Measurements from ENCODE around the gene GLUL.

DNA sequence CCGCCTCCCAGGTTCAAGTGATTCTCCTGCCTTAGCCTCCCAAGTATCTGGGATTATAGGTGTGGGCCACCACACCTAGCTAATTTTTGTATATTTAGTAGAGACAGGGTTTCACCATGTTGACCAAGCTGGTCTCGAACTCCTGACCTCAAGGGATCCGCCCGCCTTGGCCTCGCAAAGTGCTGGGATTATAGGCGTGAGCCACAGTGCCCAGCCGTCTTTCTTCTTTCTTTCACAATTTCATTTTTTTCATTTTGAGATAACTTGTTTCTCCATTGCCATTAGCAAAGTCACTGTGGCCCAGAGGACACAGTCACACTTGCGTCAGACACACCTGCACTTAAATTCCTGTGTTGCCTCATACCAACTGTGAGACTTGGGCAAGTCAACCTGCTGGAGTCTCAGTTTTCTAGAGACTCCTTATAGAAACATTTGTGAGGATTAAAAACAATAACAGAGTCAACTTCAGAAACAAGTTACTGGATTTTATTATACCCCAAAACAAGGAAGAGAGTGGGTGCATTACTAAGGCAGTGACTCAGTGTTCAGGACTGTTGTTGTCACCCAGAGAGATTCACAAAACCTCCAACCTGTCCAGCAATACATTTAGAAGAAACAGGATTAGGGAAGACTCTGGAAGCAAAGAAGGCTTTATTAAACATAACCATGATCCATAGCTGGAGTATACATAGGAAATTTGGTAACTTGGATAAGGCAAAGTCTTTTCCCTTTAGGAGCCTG is 6.2 kb upstream of the GLUL start:
- TF ChIP-seq, protein P1, sequence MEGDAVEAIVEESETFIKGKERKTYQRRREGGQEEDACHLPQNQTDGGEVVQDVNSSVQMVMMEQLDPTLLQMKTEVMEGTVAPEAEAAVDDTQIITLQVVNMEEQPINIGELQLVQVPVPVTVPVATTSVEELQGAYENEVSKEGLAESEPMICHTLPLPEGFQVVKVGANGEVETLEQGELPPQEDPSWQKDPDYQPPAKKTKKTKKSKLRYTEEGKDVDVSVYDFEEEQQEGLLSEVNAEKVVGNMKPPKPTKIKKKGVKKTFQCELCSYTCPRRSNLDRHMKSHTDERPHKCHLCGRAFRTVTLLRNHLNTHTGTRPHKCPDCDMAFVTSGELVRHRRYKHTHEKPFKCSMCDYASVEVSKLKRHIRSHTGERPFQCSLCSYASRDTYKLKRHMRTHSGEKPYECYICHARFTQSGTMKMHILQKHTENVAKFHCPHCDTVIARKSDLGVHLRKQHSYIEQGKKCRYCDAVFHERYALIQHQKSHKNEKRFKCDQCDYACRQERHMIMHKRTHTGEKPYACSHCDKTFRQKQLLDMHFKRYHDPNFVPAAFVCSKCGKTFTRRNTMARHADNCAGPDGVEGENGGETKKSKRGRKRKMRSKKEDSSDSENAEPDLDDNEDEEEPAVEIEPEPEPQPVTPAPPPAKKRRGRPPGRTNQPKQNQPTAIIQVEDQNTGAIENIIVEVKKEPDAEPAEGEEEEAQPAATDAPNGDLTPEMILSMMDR (IDR thresholded peaks at IDR 0.05; ENCODE audit: low read depth, low read length) = no peak
- TF ChIP-seq EZH2phosphoT487 (IDR thresholded peaks at IDR 0.05; ENCODE audit: low read depth) = no peak
